ENCODE results near the gene MAML1.

- TF ChIP-seq CTCF (IDR thresholded peaks at IDR 0.05; ENCODE audit: insufficient read depth, low read depth, low read length) (no peak), EZH2 (IDR thresholded peaks at IDR 0.05; ENCODE audit: insufficient read depth, low read length) (no peak)
These were observed 32.2 kb upstream of the MAML1 start for GRCh38 chr5:179700401-179700918.

Data from astrocyte (in vitro differentiated cells and primary cell).